Astrocyte (in vitro differentiated cells and primary cell): ENCODE measurements around the gene NRBF2. TPM values are rescaled to one million over a fixed set of nuclear protein-coding genes. Genes with fewer than 3 reads are reported as not detected.

Source experiments
- DNase-seq: peaks from one replicate; pipeline ENCODE4 v3.0.0-alpha.2; 2010; ENCODE audit warnings: low read depth
- FAIRE-seq: peaks from 2 replicates; lab custom pipeline; 2011; peaks lifted over from hg19 to GRCh38; lab: Jason Lieb, UNC
- H2AFZ ChIP-seq: 2 replicates; pipeline ENCODE4 v1.6.0; 2012; ENCODE audit warnings: low read depth, low read length, inconsistent platforms
- H3K27ac ChIP-seq: 2 replicates; pipeline ENCODE4 v1.5.1; 2011; ENCODE audit warnings: low read depth, low read length, inconsistent platforms
- H3K27me3 ChIP-seq: 2 replicates; pipeline ENCODE4 v1.6.0; 2011; ENCODE audit warnings: low read length, inconsistent platforms; ENCODE audit not compliant: insufficient read depth
- H3K36me3 ChIP-seq: 2 replicates; pipeline ENCODE4 v1.5.1; 2011; ENCODE audit warnings: low read length, inconsistent platforms; ENCODE audit not compliant: insufficient read depth
- H3K4me1 ChIP-seq: 2 replicates; pipeline ENCODE4 v1.5.1; 2011; ENCODE audit warnings: low read length, inconsistent platforms; ENCODE audit not compliant: insufficient read depth
- H3K4me2 ChIP-seq: 2 replicates; pipeline ENCODE4 v1.6.0; 2012; ENCODE audit warnings: low read length, inconsistent platforms
- H3K4me3 ChIP-seq: 2 replicates; pipeline ENCODE4 v1.5.1; 2011; ENCODE audit warnings: low read depth, mild to moderate bottlenecking, low read length, inconsistent platforms; ENCODE audit not compliant: insufficient read depth
- H3K79me2 ChIP-seq: 2 replicates; pipeline ENCODE4 v1.6.0; 2012; ENCODE audit warnings: mild to moderate bottlenecking, low read length, inconsistent platforms; ENCODE audit not compliant: insufficient read depth
- H3K9ac ChIP-seq: 2 replicates; pipeline ENCODE4 v1.6.0; 2012; ENCODE audit warnings: mild to moderate bottlenecking, low read length, inconsistent platforms
- H3K9me3 ChIP-seq: 2 replicates; pipeline ENCODE4 v1.5.1; 2012; ENCODE audit warnings: low read depth, mild to moderate bottlenecking, low read length, inconsistent platforms; ENCODE audit not compliant: insufficient read depth
- H4K20me1 ChIP-seq: 2 replicates; pipeline ENCODE4 v1.6.0; 2012; ENCODE audit warnings: low read length, inconsistent platforms; ENCODE audit not compliant: insufficient read depth
- H3K27ac Mint-ChIP-seq: one replicate; pipeline ENCODE4 v1.8.0; 2021; ENCODE audit warnings: mild to moderate bottlenecking, mixed read lengths; ENCODE audit not compliant: unreplicated experiment
- H3K27me3 Mint-ChIP-seq: one replicate; pipeline ENCODE4 v1.8.0; 2021; ENCODE audit warnings: low read depth, mixed read lengths; ENCODE audit not compliant: unreplicated experiment
- H3K36me3 Mint-ChIP-seq: one replicate; pipeline ENCODE4 v1.8.0; 2021; ENCODE audit warnings: low read depth, mixed read lengths; ENCODE audit not compliant: unreplicated experiment
- H3K4me1 Mint-ChIP-seq: one replicate; pipeline ENCODE4 v1.8.0; 2021; ENCODE audit warnings: low read depth, mixed read lengths; ENCODE audit not compliant: unreplicated experiment
- H3K4me3 Mint-ChIP-seq: one replicate; pipeline ENCODE4 v1.8.0; 2021; ENCODE audit warnings: mild to moderate bottlenecking, moderate library complexity, mixed read lengths; ENCODE audit not compliant: unreplicated experiment
- H3K9me3 Mint-ChIP-seq: one replicate; pipeline ENCODE4 v1.8.0; 2021; ENCODE audit warnings: mild to moderate bottlenecking, mixed read lengths; ENCODE audit not compliant: unreplicated experiment
- CTCF ChIP-seq: IDR thresholded peaks from 2 replicates; pipeline ENCODE4 v1.5.1; 2011; ENCODE audit warnings: low read depth, mild to moderate bottlenecking, inconsistent platforms, low read length, moderate library complexity; ENCODE audit not compliant: insufficient read depth
- EZH2 ChIP-seq: IDR thresholded peaks from 2 replicates; pipeline ENCODE4 v1.6.1; 2012; ENCODE audit warnings: mild to moderate bottlenecking, low read length, inconsistent platforms; ENCODE audit not compliant: insufficient read depth
- total RNA-seq: library from RNA; stranded (reverse); gene quantifications from 2 replicates; pipeline ENCODE4 v1.2.1, GENCODE V29; 2021

The NRBF2 gene
- total RNA-seq, 1 donor from 2014 or later, result 55.4 TPM

- DNase-seq, result peak; percentile 61
- no peaks in the 10 kb centered on the region for H3K36me3 Mint-ChIP-seq
- no peak for FAIRE-seq
- Histone ChIP-seq H4K20me1 (no peaks in the 10 kb centered on the region), H3K4me2 (no peak overlapping the region), H3K9ac (no peak overlapping the region), H3K36me3 (no peaks in the 10 kb centered on the region), H2AFZ (no peak overlapping the region), H3K27me3 (no peaks in the 10 kb centered on the region), H3K27ac (no peak overlapping the region), H3K9me3 (no peaks in the 10 kb centered on the region), H3K4me1 (peaks cover 7% of the 10 kb centered on the region), H3K4me3 (no peak overlapping the region), H3K79me2 (no peaks in the 10 kb centered on the region)
- no peak overlapping the region for H3K4me3 Mint-ChIP-seq
- TF ChIP-seq CTCF, result no peak
- TF ChIP-seq EZH2, result no peak
- H3K27me3 Mint-ChIP-seq, result no peaks in the 10 kb centered on the region
- peaks cover 3% of the 10 kb centered on the region for H3K9me3 Mint-ChIP-seq
- no peak overlapping the region for H3K27ac Mint-ChIP-seq
- H3K4me1 Mint-ChIP-seq, result peaks cover 23% of the 10 kb centered on the region
Observed at GRCh38 chr10:63103971-63104409, 29.1 kb upstream of the NRBF2 start.

- H3K27ac Mint-ChIP-seq, result peak overlapping the region; percentile 98
- H3K4me1 Mint-ChIP-seq, result peaks cover 23% of the 10 kb centered on the region
Observed at GRCh38 chr10:63105225-63106110, 27.7 kb upstream of the NRBF2 start.

More at GRCh38 chr10:63105225-63106110, 27.7 kb upstream of the NRBF2 start:
- H2AFZ ChIP-seq, result peak overlapping the region; percentile 63
- H3K4me2 ChIP-seq, result peak overlapping the region; percentile 79
- FAIRE-seq, result peak; percentile 62
- H3K79me2 ChIP-seq, result no peaks in the 10 kb centered on the region
- no peaks in the 10 kb centered on the region for H3K36me3 ChIP-seq
- Mint-ChIP-seq H3K9me3 (peaks cover 3% of the 10 kb centered on the region), H3K27me3 (no peaks in the 10 kb centered on the region), H3K4me3 (no peak overlapping the region), H3K36me3 (no peaks in the 10 kb centered on the region)
- peaks cover 7% of the 10 kb centered on the region for H3K4me1 ChIP-seq
- no peaks in the 10 kb centered on the region for H4K20me1 ChIP-seq
- H3K9ac ChIP-seq, result peak overlapping the region; percentile 56
- DNase-seq, result peak; percentile 67
- H3K27me3 ChIP-seq, result no peaks in the 10 kb centered on the region
- H3K27ac ChIP-seq, result peak overlapping the region; percentile 57
- no peaks in the 10 kb centered on the region for H3K9me3 ChIP-seq
- peak overlapping the region; percentile 32 for H3K4me3 ChIP-seq
- TF ChIP-seq CTCF (no peak), EZH2 (no peak)
